Naive thymus-derived CD4-positive, alpha-beta T cell (primary cell): Measurements from ENCODE around the gene TNIK. TPM values are rescaled to one million over a fixed set of nuclear protein-coding genes. Genes with fewer than 3 reads are reported as not detected.

Source experiments
- ATAC-seq: fragments of 150-1000 bp; cut with Tn5 transposase; 2 replicates; pipeline ENCODE4 v1.10.0; 2021; ENCODE audit warnings: mild to moderate bottlenecking, moderate library complexity
- CTCF ChIA-PET: fragments of 350-600 bp; sonication (Branson Sonifier 250); formaldehyde crosslinking; loops from one replicate; lab custom pipeline; 2021; ENCODE audit warnings: antibody characterized with exemption; lab: Charles Lee
- POLR2A ChIA-PET: fragments of 350-600 bp; sonication (Branson Sonifier 250); formaldehyde crosslinking; loops from one replicate; lab custom pipeline; 2021; ENCODE audit warnings: antibody characterized with exemption, inconsistent platforms; lab: Charles Lee
- DNase-seq, 9 donors: peaks; one replicate each; pipeline versions ENCODE4 v3.0.0 to v3.0.0-alpha.2; 2020 to 2022; ENCODE audit warnings: mixed read lengths in 1 of 9
- H3K27ac ChIP-seq: one replicate; pipeline ENCODE4 v1.7.0; 2013; ENCODE audit warnings: mild to moderate bottlenecking, low read depth, low read length, moderate library complexity
- H3K27me3 ChIP-seq, 2 donors: one replicate each; pipeline ENCODE4 v1.7.0; 2013; ENCODE audit warnings: low read length in 2 of 2, mild to moderate bottlenecking in 2 of 2, moderate library complexity in 2 of 2; ENCODE audit not compliant: control insufficient read depth in 2 of 2, insufficient read depth in 2 of 2
- H3K36me3 ChIP-seq, 3 experiments: 1 replicate in 2 of 3; 2 replicates in 1 of 3; pipeline ENCODE4 v1.7.0; 2013; ENCODE audit warnings: low read length in 3 of 3, mild to moderate bottlenecking in 3 of 3, moderate library complexity in 1 of 3; ENCODE audit not compliant: insufficient read depth in 3 of 3, control insufficient read depth in 2 of 3
- H3K4me1 ChIP-seq, 2 donors: one replicate each; pipeline ENCODE4 v1.7.0; 2013; ENCODE audit warnings: low read length in 2 of 2, mild to moderate bottlenecking in 2 of 2, moderate library complexity in 1 of 2; ENCODE audit not compliant: control insufficient read depth in 2 of 2, insufficient read depth in 2 of 2
- H3K4me3 ChIP-seq: 2 replicates; pipeline ENCODE4 v1.7.0; 2013; ENCODE audit warnings: mild to moderate bottlenecking, low read length
- H3K9me3 ChIP-seq, 3 experiments: 1 replicate in 2 of 3; 2 replicates in 1 of 3; pipeline ENCODE4 v1.7.0; 2013; ENCODE audit warnings: low read length in 3 of 3; ENCODE audit not compliant: control insufficient read depth in 2 of 3
- H3K27ac Mint-ChIP-seq, 9 donors: one replicate each; pipeline ENCODE4 v1.8.0; 2020 to 2022; ENCODE audit warnings: mixed read lengths in 9 of 9, mild to moderate bottlenecking in 8 of 9, moderate library complexity in 5 of 9, inconsistent platforms in 2 of 9
- H3K27me3 Mint-ChIP-seq, 5 donors: one replicate each; pipeline ENCODE4 v1.8.0; 2021 to 2022; ENCODE audit warnings: mixed read lengths in 5 of 5, mild to moderate bottlenecking in 1 of 5
- H3K36me3 Mint-ChIP-seq, 5 donors: one replicate each; pipeline ENCODE4 v1.8.0; 2020 to 2022; ENCODE audit warnings: mixed read lengths in 5 of 5, mild to moderate bottlenecking in 3 of 5, inconsistent platforms in 1 of 5
- H3K4me1 Mint-ChIP-seq, 7 donors: one replicate each; pipeline ENCODE4 v1.8.0; 2020 to 2022; ENCODE audit warnings: mixed read lengths in 7 of 7, mild to moderate bottlenecking in 3 of 7, inconsistent platforms in 1 of 7
- H3K4me3 Mint-ChIP-seq, 10 donors: one replicate each; pipeline ENCODE4 v1.8.0; 2020 to 2022; ENCODE audit warnings: mild to moderate bottlenecking in 10 of 10, mixed read lengths in 10 of 10, moderate library complexity in 6 of 10, inconsistent platforms in 2 of 10
- H3K9me3 Mint-ChIP-seq, 11 donors: one replicate each; pipeline ENCODE4 v1.8.0; 2020 to 2022; ENCODE audit warnings: mixed read lengths in 11 of 11, mild to moderate bottlenecking in 4 of 11, inconsistent platforms in 1 of 11, moderate library complexity in 1 of 11
- intact Hi-C, 2 donors: fragments of 100-400 bp; cut with micrococcal nuclease; formaldehyde crosslinking; loops; one replicate each; pipeline ENCODE4 v1.15.1; 2023
- polyA plus RNA-seq, 2 donors: library from polyadenylated mRNA; unstranded; fragments of 300-500 nt; fragmentation: Illumina TruSeq; gene quantifications; one replicate each; pipeline ENCODE4 v1.2.3, GENCODE V29; 2021
- total RNA-seq, 6 experiments: library from RNA in 5 of 6; stranded (reverse) in 5 of 6; gene quantifications; 1 replicate in 5 of 6; 2 replicates in 1 of 6; pipeline ENCODE4 v1.2.3 and lab custom pipeline; 2021 to 2026

TNIK gene
- total and polyA plus RNA-seq, 7 experiments from 2014 or later = 20.2 to 74.9 (median 66.3) TPM

GRCh38 chr3:171459137-171459941 lies 866 bp downstream of the TNIK start:
- Histone ChIP-seq H3K4me3 (peak overlapping the region; percentile 87), H3K36me3 (peaks cover 0 to 17% (median 0%) of the 10 kb centered on the region in 3 experiments), H3K9me3 (no peaks in the 10 kb centered on the region), H3K27ac (peak overlapping the region; percentile 81), H3K27me3 (no peaks in the 10 kb centered on the region), H3K4me1 (peaks cover 15 to 29% of the 10 kb centered on the region in 2 donors)
- ChIA-PET POLR2A (interaction anchor here (0.7 to 3.9 kb wide), 7 partner anchors 33 to 1285 kb away, joined by 3 to 29 read pairs (median 4); no protein-coding TSS in a partner anchor), CTCF (interaction anchor here (1.0 kb wide), 1 partner anchor 270 kb away, joined by 3 read pairs; no protein-coding TSS in a partner anchor)
- Mint-ChIP-seq H3K27me3 (no peaks in the 10 kb centered on the region), H3K27ac (peak overlapping the region; percentile 88 to 96 (median 91)), H3K36me3 (peaks cover 0 to 7% (median 0%) of the 10 kb centered on the region in 5 donors), H3K4me3 (peak overlapping the region; percentile 91 to 98 (median 94)), H3K9me3 (no peaks in the 10 kb centered on the region), H3K4me1 (peaks cover 19 to 53% (median 45%) of the 10 kb centered on the region in 7 donors)
- intact Hi-C loops = loop anchor here (1.0 to 10.0 kb wide), 6 partner anchors 131 to 1695 kb away; partner anchors contain the start of genes ECT2 (in 1 of the 2) and TERC (in 1 of the 2)
- DNase-seq (peak; percentile 34 to 81 (median 66)), ATAC-seq (peak; percentile 43)

DNA sequence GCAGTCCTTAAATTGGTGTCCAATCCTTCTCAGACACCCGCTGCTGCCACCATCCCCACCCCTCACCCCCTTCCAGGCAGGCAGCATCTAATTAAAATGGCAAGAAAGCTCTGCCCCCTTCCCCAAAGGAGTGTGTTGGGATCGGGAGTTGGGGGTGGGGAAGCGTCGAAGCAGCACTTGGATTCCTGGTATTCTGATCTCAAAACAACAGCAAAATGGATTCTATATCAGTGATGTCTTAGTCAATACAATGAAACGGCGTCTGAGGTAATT lies 1.4 kb downstream of the TNIK start:
- Histone ChIP-seq H3K4me3 (peak overlapping the region; percentile 87), H3K27ac (peak overlapping the region; percentile 81), H3K36me3 (peaks cover 0 to 17% (median 0%) of the 10 kb centered on the region in 3 experiments), H3K9me3 (no peaks in the 10 kb centered on the region), H3K27me3 (no peaks in the 10 kb centered on the region), H3K4me1 (peaks cover 15 to 29% of the 10 kb centered on the region in 2 donors)
- Mint-ChIP-seq H3K36me3 (peaks cover 0 to 5% (median 0%) of the 10 kb centered on the region in 5 donors), H3K9me3 (no peaks in the 10 kb centered on the region), H3K27me3 (no peaks in the 10 kb centered on the region), H3K27ac (peak overlapping the region; percentile 88 to 96 (median 91)), H3K4me3 (peak overlapping the region; percentile 91 to 98 (median 94)), H3K4me1 (peaks cover 19 to 53% (median 45%) of the 10 kb centered on the region in 7 donors)
- CTCF ChIA-PET = interaction anchor here (1.0 to 1.6 kb wide), 2 partner anchors 36 to 269 kb away, joined by 3 read pairs; no protein-coding TSS in a partner anchor
- peak in 1 of 9 donors; percentile 14 for DNase-seq
- intact Hi-C loops = loop anchor here (1.0 to 10.0 kb wide), 6 partner anchors 130 to 1694 kb away; partner anchors contain the start of genes ECT2 (in 1 of the 2) and TERC (in 1 of the 2)
- POLR2A ChIA-PET = interaction anchor here (0.7 to 3.9 kb wide), 5 partner anchors 33 to 1284 kb away, joined by 3 to 29 read pairs (median 3); no protein-coding TSS in a partner anchor
- no peak for ATAC-seq

- Histone ChIP-seq H3K27me3 (no peaks in the 10 kb centered on the region), H3K9me3 (no peaks in the 10 kb centered on the region), H3K4me1 (peaks cover 15 to 29% of the 10 kb centered on the region in 2 donors), H3K36me3 (peaks cover 0 to 17% (median 0%) of the 10 kb centered on the region in 3 experiments), H3K27ac (peak overlapping the region; percentile 81), H3K4me3 (peak overlapping the region; percentile 87)
- H3K9me3 Mint-ChIP-seq = no peaks in the 10 kb centered on the region
- intact Hi-C loops = loop anchor here (2.0 to 10.0 kb wide), 5 partner anchors 271 to 1693 kb away; partner anchors contain the start of genes ECT2 (in 1 of the 2) and TERC (in 1 of the 2)
- peak overlapping the region; percentile 91 to 98 (median 94) for H3K4me3 Mint-ChIP-seq
- peaks cover 19 to 53% (median 45%) of the 10 kb centered on the region in 7 donors for H3K4me1 Mint-ChIP-seq
- H3K36me3 Mint-ChIP-seq = peaks cover 0 to 5% (median 0%) of the 10 kb centered on the region in 5 donors
- ChIA-PET POLR2A (interaction anchor here (0.7 to 3.9 kb wide), 4 partner anchors 108 to 1284 kb away, joined by 3 to 16 read pairs (median 3); no protein-coding TSS in a partner anchor), CTCF (interaction anchor here (1.6 kb wide), 1 partner anchor 37 kb away, joined by 3 read pairs; no protein-coding TSS in a partner anchor)
- H3K27ac Mint-ChIP-seq = peak overlapping the region; percentile 88 to 96 (median 91)
- ATAC-seq (no peak), DNase-seq (peak; percentile 17 to 51 (median 41))
- no peaks in the 10 kb centered on the region for H3K27me3 Mint-ChIP-seq
Observed at GRCh38 chr3:171458071-171458863, 1.9 kb downstream of the TNIK start.

- peak overlapping the region; percentile 91 to 98 (median 94) for H3K4me3 Mint-ChIP-seq
- no peak for ATAC-seq
- H3K4me1 Mint-ChIP-seq = peaks cover 15 to 48% (median 43%) of the 10 kb centered on the region in 7 donors
- peaks cover 15 to 24% of the 10 kb centered on the region in 2 donors for H3K4me1 ChIP-seq
- H3K9me3 ChIP-seq = no peaks in the 10 kb centered on the region
- peaks cover 0 to 17% (median 0%) of the 10 kb centered on the region in 3 experiments for H3K36me3 ChIP-seq
- intact Hi-C loops = loop anchor here (2.0 to 10.0 kb wide), 5 partner anchors 271 to 1693 kb away; partner anchors contain the start of genes ECT2 (in 1 of the 2) and TERC (in 1 of the 2)
- H3K36me3 Mint-ChIP-seq = peaks cover 0 to 5% (median 0%) of the 10 kb centered on the region in 5 donors
- peak in 3 of 9 donors; percentile 3 to 17 (median 10) for DNase-seq
- no peaks in the 10 kb centered on the region for H3K9me3 Mint-ChIP-seq
- H3K27me3 Mint-ChIP-seq = no peaks in the 10 kb centered on the region
- peak overlapping the region; percentile 87 for H3K4me3 ChIP-seq
- ChIA-PET POLR2A (interaction anchor here (1.1 kb wide), 1 partner anchor 118 kb away, joined by 3 read pairs; no protein-coding TSS in a partner anchor), CTCF (interaction anchor here (1.6 kb wide), 1 partner anchor 37 kb away, joined by 3 read pairs; no protein-coding TSS in a partner anchor)
- no peaks in the 10 kb centered on the region for H3K27me3 ChIP-seq
- H3K27ac Mint-ChIP-seq = peak overlapping the region; percentile 73 to 96 (median 90)
- H3K27ac ChIP-seq = peak overlapping the region; percentile 81
Observed at GRCh38 chr3:171457607-171458061, 2.6 kb downstream of the TNIK start.

GRCh38 chr3:171456765-171457606 lies 3.2 kb downstream of the TNIK start:
- Histone ChIP-seq H3K27me3 (no peaks in the 10 kb centered on the region), H3K4me3 (peak overlapping the region; percentile 87)
- CTCF ChIA-PET = interaction anchor here (1.6 kb wide), 1 partner anchor 38 kb away, joined by 3 read pairs; no protein-coding TSS in a partner anchor

More at GRCh38 chr3:171456765-171457606, 3.2 kb downstream of the TNIK start:
- H3K27ac ChIP-seq = peak overlapping the region; percentile 81
- intact Hi-C loops = loop anchor here (10.0 kb wide), 2 partner anchors 648 to 1058 kb away; no protein-coding TSS in a partner anchor
- Mint-ChIP-seq H3K36me3 (peaks cover 0 to 3% (median 0%) of the 10 kb centered on the region in 5 donors), H3K27me3 (no peaks in the 10 kb centered on the region), H3K9me3 (no peaks in the 10 kb centered on the region), H3K27ac (peak overlapping the region; percentile 73 to 96 (median 90)), H3K4me1 (peaks cover 9 to 42% (median 36%) of the 10 kb centered on the region in 7 donors), H3K4me3 (peak overlapping the region; percentile 91 to 98 (median 94))
- no peak for ATAC-seq
- POLR2A ChIA-PET = interaction anchor here (1.0 to 1.4 kb wide), 2 partner anchors 11 to 22 kb away, joined by 3 read pairs; no protein-coding TSS in a partner anchor
- peaks cover 0 to 17% (median 0%) of the 10 kb centered on the region in 3 experiments for H3K36me3 ChIP-seq
- no peaks in the 10 kb centered on the region for H3K9me3 ChIP-seq
- H3K4me1 ChIP-seq = peaks cover 19 to 20% of the 10 kb centered on the region in 2 donors
- DNase-seq = no peak
